Ishikawa (cell line): Measurements from ENCODE around the gene CD248.

ENCODE experiments used
- CEBPB ChIP-seq: IDR thresholded peaks from 2 replicates; pipeline ENCODE4 v1.6.1; 2012
- CREB1 ChIP-seq: IDR thresholded peaks from 2 replicates; pipeline ENCODE4 v1.6.1; 2012; ENCODE audit warnings: low read depth
- EGR1 ChIP-seq: IDR thresholded peaks from 2 replicates; pipeline ENCODE4 v1.6.1; 2012
- EP300 ChIP-seq: IDR thresholded peaks from 2 replicates; pipeline ENCODE4 v1.6.1; 2012; ENCODE audit warnings: borderline replicate concordance
- FOXM1 ChIP-seq: IDR thresholded peaks from 2 replicates; pipeline ENCODE4 v1.6.1; 2012; ENCODE audit warnings: low read depth, borderline replicate concordance
- NFIC ChIP-seq: IDR thresholded peaks from 2 replicates; pipeline ENCODE4 v1.6.1; 2012
- RAD21 ChIP-seq: IDR thresholded peaks from 2 replicates; pipeline ENCODE4 v1.6.1; 2012; ENCODE audit warnings: low read depth
- TAF1 ChIP-seq: IDR thresholded peaks from 2 replicates; pipeline ENCODE4 v1.6.1; 2012; ENCODE audit warnings: low read depth, mild to moderate bottlenecking
- TCF12 ChIP-seq: IDR thresholded peaks from 2 replicates; pipeline ENCODE4 v1.6.1; 2012; ENCODE audit warnings: low read depth
- TEAD4 ChIP-seq: IDR thresholded peaks from 2 replicates; pipeline ENCODE4 v1.6.1; 2012
- YY1 ChIP-seq: IDR thresholded peaks from 2 replicates; pipeline ENCODE4 v1.6.1; 2012; ENCODE audit warnings: low read depth
- ZBTB7A ChIP-seq: IDR thresholded peaks from 2 replicates; pipeline ENCODE4 v1.6.1; 2012; ENCODE audit warnings: low read depth
- TF ChIP-seq, protein P1 (sequence below): IDR thresholded peaks from 2 replicates; pipeline ENCODE4 v1.6.1; 2012; ENCODE audit warnings: low read depth, mild to moderate bottlenecking
- TF ChIP-seq, protein P2 (sequence below): IDR thresholded peaks from 2 replicates; pipeline ENCODE4 v1.6.1; 2012
- TF ChIP-seq, protein P3 (sequence below): IDR thresholded peaks from 2 replicates; pipeline ENCODE4 v1.6.1; 2012

CD248 gene

DNA sequence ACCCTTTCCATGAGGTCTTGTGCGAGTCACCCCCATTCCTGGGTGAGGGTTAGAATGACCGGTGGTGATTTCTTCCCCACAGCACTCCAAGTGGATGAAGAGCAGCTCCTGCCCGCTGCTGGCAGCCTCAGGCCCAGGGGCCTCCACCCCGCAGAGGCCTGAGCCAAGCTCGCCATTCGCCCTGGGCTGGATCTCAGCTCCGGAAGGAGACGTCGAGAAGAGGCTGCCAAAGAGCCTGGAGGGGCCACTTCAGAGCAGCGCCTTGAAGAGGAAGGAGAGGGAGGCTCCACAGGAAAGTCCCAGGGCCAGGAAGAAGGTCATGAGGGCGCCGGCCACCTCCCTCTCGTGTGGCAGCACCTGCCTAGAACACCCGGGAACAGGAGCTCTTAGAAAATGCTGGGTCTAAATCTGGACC lies 46.4 kb upstream of the CD248 start:
- TF ChIP-seq, protein P1, sequence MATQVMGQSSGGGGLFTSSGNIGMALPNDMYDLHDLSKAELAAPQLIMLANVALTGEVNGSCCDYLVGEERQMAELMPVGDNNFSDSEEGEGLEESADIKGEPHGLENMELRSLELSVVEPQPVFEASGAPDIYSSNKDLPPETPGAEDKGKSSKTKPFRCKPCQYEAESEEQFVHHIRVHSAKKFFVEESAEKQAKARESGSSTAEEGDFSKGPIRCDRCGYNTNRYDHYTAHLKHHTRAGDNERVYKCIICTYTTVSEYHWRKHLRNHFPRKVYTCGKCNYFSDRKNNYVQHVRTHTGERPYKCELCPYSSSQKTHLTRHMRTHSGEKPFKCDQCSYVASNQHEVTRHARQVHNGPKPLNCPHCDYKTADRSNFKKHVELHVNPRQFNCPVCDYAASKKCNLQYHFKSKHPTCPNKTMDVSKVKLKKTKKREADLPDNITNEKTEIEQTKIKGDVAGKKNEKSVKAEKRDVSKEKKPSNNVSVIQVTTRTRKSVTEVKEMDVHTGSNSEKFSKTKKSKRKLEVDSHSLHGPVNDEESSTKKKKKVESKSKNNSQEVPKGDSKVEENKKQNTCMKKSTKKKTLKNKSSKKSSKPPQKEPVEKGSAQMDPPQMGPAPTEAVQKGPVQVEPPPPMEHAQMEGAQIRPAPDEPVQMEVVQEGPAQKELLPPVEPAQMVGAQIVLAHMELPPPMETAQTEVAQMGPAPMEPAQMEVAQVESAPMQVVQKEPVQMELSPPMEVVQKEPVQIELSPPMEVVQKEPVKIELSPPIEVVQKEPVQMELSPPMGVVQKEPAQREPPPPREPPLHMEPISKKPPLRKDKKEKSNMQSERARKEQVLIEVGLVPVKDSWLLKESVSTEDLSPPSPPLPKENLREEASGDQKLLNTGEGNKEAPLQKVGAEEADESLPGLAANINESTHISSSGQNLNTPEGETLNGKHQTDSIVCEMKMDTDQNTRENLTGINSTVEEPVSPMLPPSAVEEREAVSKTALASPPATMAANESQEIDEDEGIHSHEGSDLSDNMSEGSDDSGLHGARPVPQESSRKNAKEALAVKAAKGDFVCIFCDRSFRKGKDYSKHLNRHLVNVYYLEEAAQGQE = no peak
- TF ChIP-seq NFIC (no peak), TEAD4 (no peak), EGR1 (no peak), RAD21 (no peak), ZBTB7A (no peak), EP300 (no peak), CREB1 (no peak), CEBPB (no peak)
- TF ChIP-seq, protein P2, sequence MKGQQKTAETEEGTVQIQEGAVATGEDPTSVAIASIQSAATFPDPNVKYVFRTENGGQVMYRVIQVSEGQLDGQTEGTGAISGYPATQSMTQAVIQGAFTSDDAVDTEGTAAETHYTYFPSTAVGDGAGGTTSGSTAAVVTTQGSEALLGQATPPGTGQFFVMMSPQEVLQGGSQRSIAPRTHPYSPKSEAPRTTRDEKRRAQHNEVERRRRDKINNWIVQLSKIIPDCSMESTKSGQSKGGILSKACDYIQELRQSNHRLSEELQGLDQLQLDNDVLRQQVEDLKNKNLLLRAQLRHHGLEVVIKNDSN = no peak

- TF ChIP-seq RAD21 (no peak), FOXM1 (no peak), TAF1 (no peak), ZBTB7A (no peak), EP300 (no peak), EGR1 (no peak), TCF12 (no peak), NFIC (no peak)
- TF ChIP-seq, protein P2 = no peak
- TF ChIP-seq, protein P3, sequence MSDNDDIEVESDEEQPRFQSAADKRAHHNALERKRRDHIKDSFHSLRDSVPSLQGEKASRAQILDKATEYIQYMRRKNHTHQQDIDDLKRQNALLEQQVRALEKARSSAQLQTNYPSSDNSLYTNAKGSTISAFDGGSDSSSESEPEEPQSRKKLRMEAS = no peak
- TF ChIP-seq, protein P1 = no peak
These were observed 45.8 kb upstream of the CD248 start for GRCh38 chr11:66362481-66363147.

GRCh38 chr11:66361502-66361941 lies 44.7 kb upstream of the CD248 start:
- TF ChIP-seq YY1 (no peak), EP300 (no peak), TEAD4 (no peak), FOXM1 (no peak), TAF1 (no peak), RAD21 (no peak), NFIC (no peak)
- TF ChIP-seq, protein P3 = no peak
- TF ChIP-seq, protein P2 = no peak
- TF ChIP-seq, protein P1 = no peak

DNA sequence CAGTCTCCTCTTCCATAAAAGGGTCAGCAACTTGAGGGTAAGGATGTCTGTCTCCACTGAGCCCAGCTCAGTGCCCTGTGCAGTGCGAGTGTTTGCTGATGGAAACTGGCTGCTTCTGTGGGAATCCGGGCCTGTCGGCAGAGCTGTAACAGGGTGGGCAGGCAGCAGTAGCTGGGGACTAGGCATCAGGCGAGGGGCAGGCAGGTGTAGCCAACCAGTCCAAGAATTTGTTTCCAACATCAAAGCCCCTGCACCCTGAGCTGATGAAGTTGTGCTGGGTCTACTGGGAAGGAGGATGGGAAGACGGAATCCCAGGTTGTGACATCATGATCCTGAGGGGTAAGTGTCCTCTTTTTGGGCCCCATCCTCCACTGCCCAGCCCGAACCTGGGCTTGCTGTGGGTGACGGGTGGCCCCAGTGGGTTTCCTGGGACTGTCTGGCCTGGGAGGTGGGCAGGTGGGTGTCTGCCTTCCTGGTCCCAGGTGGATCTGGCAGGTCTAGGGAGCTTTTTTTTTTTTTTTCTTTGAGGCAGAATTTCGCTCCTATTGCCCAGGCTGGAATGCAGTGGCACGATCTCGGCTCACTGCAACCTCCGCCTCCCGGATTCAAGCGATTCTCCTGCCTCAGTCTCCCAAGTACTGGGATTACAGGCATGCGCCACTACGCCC lies 43.7 kb upstream of the CD248 start:
- TF ChIP-seq EP300 (no peak), TAF1 (no peak), CEBPB (no peak), YY1 (no peak), ZBTB7A (no peak), EGR1 (no peak), NFIC (no peak), TEAD4 (no peak), RAD21 (no peak), FOXM1 (no peak), CREB1 (no peak), TCF12 (no peak)
- TF ChIP-seq, protein P2 = no peak
- TF ChIP-seq, protein P3 = no peak
- TF ChIP-seq, protein P1 = no peak
